Smooth muscle cell (in vitro differentiated cells): Measurements from ENCODE around the gene PRR5L. TPM values are rescaled to one million over a fixed set of nuclear protein-coding genes. Genes with fewer than 3 reads are reported as not detected.
A peak's percentile ranks its signal among the peaks of the same experiment; 100 is the strongest.
"Not testable (repeated sequence)": the region's sequence is repeated elsewhere in the genome, so short reads cannot be mapped to it uniquely, and the experiment has no call there.

Source experiments
- DNase-seq: peaks from one replicate; lab custom pipeline; 2025; ENCODE audit not compliant: unreplicated experiment; lab: John Stamatoyannopoulos, UW
- H2AFZ ChIP-seq: fragments of 200-600 bp; sonication (generic); 2 replicates; pipeline ENCODE4 v1.6.0; 2016; ENCODE audit warnings: antibody characterized with exemption, low read depth, mild to moderate bottlenecking
- H3F3A ChIP-seq: fragments of 200-600 bp; sonication (generic); 2 replicates; pipeline ENCODE4 v1.6.0; 2017; ENCODE audit warnings: antibody characterized with exemption, low read depth
- H3K27ac ChIP-seq: fragments of 200-600 bp; sonication (generic); 2 replicates; pipeline ENCODE4 v1.5.1; 2016; ENCODE audit warnings: low read depth, mild to moderate bottlenecking
- H3K27me3 ChIP-seq: fragments of 200-600 bp; sonication (generic); 2 replicates; pipeline ENCODE4 v1.6.1; 2016; ENCODE audit warnings: low read depth, mild to moderate bottlenecking
- H3K36me3 ChIP-seq: fragments of 200-600 bp; sonication (generic); 2 replicates; pipeline ENCODE4 v1.5.1; 2016; ENCODE audit warnings: low read depth
- H3K4me1 ChIP-seq: fragments of 200-600 bp; sonication (generic); 2 replicates; pipeline ENCODE4 v1.5.1; 2016; ENCODE audit warnings: low read depth
- H3K4me2 ChIP-seq: fragments of 200-600 bp; sonication (generic); 2 replicates; pipeline ENCODE4 v1.6.0; 2016; ENCODE audit warnings: mild to moderate bottlenecking
- H3K4me3 ChIP-seq: fragments of 200-600 bp; sonication (generic); 2 replicates; pipeline ENCODE4 v1.5.1; 2016; ENCODE audit warnings: mild to moderate bottlenecking
- H3K79me2 ChIP-seq: fragments of 200-600 bp; sonication (generic); 2 replicates; pipeline ENCODE4 v1.6.0; 2016; ENCODE audit warnings: low read depth, mild to moderate bottlenecking
- H3K9ac ChIP-seq: fragments of 200-600 bp; sonication (generic); 2 replicates; pipeline ENCODE4 v1.6.0; 2016; ENCODE audit warnings: low read depth
- H3K9me3 ChIP-seq: fragments of 200-600 bp; sonication (generic); replicated peaks from 2 replicates; pipeline ENCODE4 v1.5.1; 2016; ENCODE audit warnings: low read depth
- H4K20me1 ChIP-seq: fragments of 200-600 bp; sonication (generic); 2 replicates; pipeline ENCODE4 v1.6.0; 2016; ENCODE audit warnings: low read depth
- WGBS: methylation state at CpG from one replicate; pipeline ENCODE4 v1.1.7; 2016; ENCODE audit warnings: low lambda C conversion rate; 5-methylcytosine and 5-hydroxymethylcytosine counted together
- polyA plus RNA-seq: library from polyadenylated mRNA; unstranded; fragments of >200 nt; fragmentation: Nextera tagmentation; extraction: Ambion mirVana; gene quantifications from 2 replicates; pipeline ENCODE4 v1.2.1, GENCODE V29; 2016
- total RNA-seq: library from RNA; depleted of rRNA; stranded (reverse); fragments of >200 nt; gene quantifications from 2 replicates; pipeline ENCODE4 v1.2.3, GENCODE V29; 2014
- TF ChIP-seq, protein P1 (sequence below): fragments of 200-600 bp; sonication (generic); IDR thresholded peaks from 2 replicates; pipeline ENCODE4 v1.5.1; 2017; ENCODE audit warnings: borderline replicate concordance, mild to moderate bottlenecking, antibody characterized with exemption; ENCODE audit not compliant: insufficient read depth, poor library complexity, severe bottlenecking

PRR5L gene
- total and polyA plus RNA-seq, 2 experiments from 2014 or later = 21.4 to 41.4 TPM

DNA sequence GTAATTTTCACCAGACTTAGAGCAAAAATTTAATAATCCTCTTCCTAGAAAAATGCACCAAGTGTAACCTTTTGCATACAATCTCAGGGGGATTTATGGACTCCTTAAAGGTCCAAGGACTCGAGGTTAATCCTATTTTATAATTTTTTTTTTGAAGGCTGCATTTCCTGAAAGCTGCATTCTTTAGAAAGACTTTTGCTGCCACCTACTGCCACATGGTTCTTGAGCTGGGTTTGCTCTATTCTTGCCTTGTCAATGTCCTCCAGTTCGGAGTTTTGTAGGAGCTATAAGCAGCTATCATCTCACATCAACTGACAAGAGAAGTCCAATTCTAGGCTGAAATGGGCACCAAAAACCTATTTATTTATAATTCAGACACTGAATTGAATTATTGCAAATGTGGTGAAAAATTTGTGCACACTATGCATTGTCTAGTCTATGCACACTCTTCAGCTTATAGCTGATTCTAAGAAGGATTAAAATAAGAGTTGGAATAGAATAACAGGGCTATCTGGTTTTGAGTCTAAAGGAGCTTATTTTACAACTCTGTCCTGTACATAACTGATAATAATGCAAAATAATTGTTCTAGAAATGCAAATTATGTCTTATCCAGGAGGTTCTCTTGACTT is 182.7 kb downstream of the PRR5L start:
- TF ChIP-seq, protein P1, sequence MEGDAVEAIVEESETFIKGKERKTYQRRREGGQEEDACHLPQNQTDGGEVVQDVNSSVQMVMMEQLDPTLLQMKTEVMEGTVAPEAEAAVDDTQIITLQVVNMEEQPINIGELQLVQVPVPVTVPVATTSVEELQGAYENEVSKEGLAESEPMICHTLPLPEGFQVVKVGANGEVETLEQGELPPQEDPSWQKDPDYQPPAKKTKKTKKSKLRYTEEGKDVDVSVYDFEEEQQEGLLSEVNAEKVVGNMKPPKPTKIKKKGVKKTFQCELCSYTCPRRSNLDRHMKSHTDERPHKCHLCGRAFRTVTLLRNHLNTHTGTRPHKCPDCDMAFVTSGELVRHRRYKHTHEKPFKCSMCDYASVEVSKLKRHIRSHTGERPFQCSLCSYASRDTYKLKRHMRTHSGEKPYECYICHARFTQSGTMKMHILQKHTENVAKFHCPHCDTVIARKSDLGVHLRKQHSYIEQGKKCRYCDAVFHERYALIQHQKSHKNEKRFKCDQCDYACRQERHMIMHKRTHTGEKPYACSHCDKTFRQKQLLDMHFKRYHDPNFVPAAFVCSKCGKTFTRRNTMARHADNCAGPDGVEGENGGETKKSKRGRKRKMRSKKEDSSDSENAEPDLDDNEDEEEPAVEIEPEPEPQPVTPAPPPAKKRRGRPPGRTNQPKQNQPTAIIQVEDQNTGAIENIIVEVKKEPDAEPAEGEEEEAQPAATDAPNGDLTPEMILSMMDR = peak; percentile 82
- Histone ChIP-seq H3K9me3 (no peaks in the 10 kb centered on the region), H3K36me3 (no peaks in the 10 kb centered on the region), H3K79me2 (no peaks in the 10 kb centered on the region), H3K9ac (no peak overlapping the region), H3K4me3 (no peak overlapping the region), H2AFZ (no peak overlapping the region), H4K20me1 (no peaks in the 10 kb centered on the region), H3F3A (no peaks in the 10 kb centered on the region), H3K27ac (no peak overlapping the region), H3K4me1 (no peaks in the 10 kb centered on the region), H3K27me3 (no peaks in the 10 kb centered on the region), H3K4me2 (no peak overlapping the region)
- 36% methylated on average over 2 of the region's 2 CpGs for WGBS
- no peak for DNase-seq

DNA sequence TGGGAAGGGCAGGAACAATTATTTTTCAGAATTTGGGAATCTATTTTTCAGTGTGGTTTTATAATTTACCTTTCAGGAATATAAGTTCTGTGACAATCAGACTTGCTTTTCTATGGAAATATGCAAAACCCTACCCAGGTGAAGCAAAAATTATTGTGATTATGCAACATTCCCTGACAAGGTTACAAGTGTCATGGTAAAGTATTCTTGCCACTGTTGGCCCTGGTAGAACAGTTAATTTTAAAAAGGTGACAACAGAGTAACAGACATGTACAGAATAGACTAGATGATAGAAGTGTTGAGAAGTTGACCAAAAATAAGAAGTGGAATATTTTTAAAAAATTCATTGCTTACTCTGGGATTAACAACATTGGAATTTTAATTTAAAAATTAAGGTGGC is 184.7 kb downstream of the PRR5L start:
- H3F3A ChIP-seq = peaks cover 4% of the 10 kb centered on the region
- no peaks in the 10 kb centered on the region for H3K79me2 ChIP-seq
- H4K20me1 ChIP-seq = no peaks in the 10 kb centered on the region
- no peak overlapping the region for H3K9ac ChIP-seq
- no peaks in the 10 kb centered on the region for H3K27me3 ChIP-seq
- H3K36me3 ChIP-seq = no peaks in the 10 kb centered on the region
- DNase-seq = no peak
- H3K27ac ChIP-seq = no peak overlapping the region
- H3K9me3 ChIP-seq = no peaks in the 10 kb centered on the region
- no peak overlapping the region for H2AFZ ChIP-seq
- no peaks in the 10 kb centered on the region for H3K4me1 ChIP-seq
- TF ChIP-seq, protein P1 = no peak
- H3K4me3 ChIP-seq = no peak overlapping the region
- H3K4me2 ChIP-seq = no peak overlapping the region

DNA sequence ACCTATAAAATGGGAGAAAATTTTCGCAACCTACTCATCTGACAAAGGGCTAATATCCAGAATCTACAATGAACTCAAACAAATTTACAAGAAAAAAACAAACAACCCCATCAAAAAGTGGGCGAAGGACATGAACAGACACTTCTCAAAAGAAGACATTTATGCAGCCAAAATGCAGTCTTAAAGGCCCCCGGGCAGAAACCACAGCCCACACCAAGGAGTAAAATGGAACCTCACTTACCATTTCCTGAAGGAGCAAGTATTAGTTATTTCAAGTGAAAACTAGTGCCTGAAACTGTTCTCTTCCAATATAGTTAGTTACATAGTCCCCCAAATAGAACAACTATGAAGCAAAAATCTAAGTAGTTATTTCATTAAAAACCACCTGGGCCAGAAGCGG is 187.0 kb downstream of the PRR5L start:
- DNase-seq, H3K4me1 ChIP-seq, H3K9me3 ChIP-seq, H3K79me2 ChIP-seq, H3K27me3 ChIP-seq, H3F3A ChIP-seq, H3K9ac ChIP-seq, H2AFZ ChIP-seq, H3K36me3 ChIP-seq, H3K27ac ChIP-seq, H4K20me1 ChIP-seq, H3K4me3 ChIP-seq, H3K4me2 ChIP-seq: not testable (repeated sequence)
- WGBS = 95% methylated on average over 3 of the region's 4 CpGs

DNA sequence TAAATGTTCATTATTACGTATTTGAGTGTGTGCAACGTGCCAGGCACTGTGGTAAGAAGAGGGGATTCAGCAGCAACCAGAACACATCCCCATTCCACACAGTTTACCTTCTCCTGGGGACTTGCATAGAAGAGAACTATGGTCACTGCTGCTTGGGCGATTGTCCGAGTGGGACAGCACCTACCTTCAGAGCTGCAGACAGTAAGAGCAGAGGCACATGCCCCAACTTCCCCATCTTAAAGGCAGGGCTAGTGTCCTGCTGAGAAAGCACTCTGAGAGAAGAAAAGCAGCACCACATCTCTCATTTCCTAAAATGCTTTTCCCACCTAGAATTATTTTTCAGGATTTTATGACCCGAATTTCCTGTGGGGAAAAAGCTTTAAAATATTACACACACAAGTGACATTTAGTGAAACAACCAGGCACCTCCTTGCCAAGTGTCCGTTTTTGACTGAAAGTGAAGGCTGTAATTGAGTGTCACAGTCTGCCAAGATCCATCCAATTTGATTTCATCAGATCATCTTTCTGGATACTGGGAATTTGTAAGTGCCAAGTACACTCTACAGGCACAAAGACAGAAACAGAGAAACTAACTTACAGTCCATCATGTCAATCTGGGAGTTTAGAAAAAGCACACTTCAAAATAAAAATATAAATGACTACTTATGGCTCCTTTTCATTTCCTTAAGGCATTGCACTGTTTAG is 189.4 kb downstream of the PRR5L start:
- H4K20me1 ChIP-seq = peaks cover 3% of the 10 kb centered on the region
- H3K9ac ChIP-seq = no peak overlapping the region
- H3K27me3 ChIP-seq = no peaks in the 10 kb centered on the region
- no peak overlapping the region for H3K27ac ChIP-seq
- peaks cover 4% of the 10 kb centered on the region for H3K36me3 ChIP-seq
- H3K4me2 ChIP-seq = no peak overlapping the region
- no peak overlapping the region for H3K4me3 ChIP-seq
- H3K4me1 ChIP-seq = no peaks in the 10 kb centered on the region
- peaks cover 10% of the 10 kb centered on the region for H3F3A ChIP-seq
- no peak overlapping the region for H2AFZ ChIP-seq
- DNase-seq = no peak
- 95% methylated on average over 6 of the region's 6 CpGs for WGBS
- TF ChIP-seq, protein P1 = no peak
- no peaks in the 10 kb centered on the region for H3K9me3 ChIP-seq
- H3K79me2 ChIP-seq = peaks cover 2% of the 10 kb centered on the region
